ENCODE measurements around the gene PAX7.
"Not testable (repeated sequence)": the region's sequence is repeated elsewhere in the genome, so short reads cannot be mapped to it uniquely, and the experiment has no call there.

Gene PAX7

DNA sequence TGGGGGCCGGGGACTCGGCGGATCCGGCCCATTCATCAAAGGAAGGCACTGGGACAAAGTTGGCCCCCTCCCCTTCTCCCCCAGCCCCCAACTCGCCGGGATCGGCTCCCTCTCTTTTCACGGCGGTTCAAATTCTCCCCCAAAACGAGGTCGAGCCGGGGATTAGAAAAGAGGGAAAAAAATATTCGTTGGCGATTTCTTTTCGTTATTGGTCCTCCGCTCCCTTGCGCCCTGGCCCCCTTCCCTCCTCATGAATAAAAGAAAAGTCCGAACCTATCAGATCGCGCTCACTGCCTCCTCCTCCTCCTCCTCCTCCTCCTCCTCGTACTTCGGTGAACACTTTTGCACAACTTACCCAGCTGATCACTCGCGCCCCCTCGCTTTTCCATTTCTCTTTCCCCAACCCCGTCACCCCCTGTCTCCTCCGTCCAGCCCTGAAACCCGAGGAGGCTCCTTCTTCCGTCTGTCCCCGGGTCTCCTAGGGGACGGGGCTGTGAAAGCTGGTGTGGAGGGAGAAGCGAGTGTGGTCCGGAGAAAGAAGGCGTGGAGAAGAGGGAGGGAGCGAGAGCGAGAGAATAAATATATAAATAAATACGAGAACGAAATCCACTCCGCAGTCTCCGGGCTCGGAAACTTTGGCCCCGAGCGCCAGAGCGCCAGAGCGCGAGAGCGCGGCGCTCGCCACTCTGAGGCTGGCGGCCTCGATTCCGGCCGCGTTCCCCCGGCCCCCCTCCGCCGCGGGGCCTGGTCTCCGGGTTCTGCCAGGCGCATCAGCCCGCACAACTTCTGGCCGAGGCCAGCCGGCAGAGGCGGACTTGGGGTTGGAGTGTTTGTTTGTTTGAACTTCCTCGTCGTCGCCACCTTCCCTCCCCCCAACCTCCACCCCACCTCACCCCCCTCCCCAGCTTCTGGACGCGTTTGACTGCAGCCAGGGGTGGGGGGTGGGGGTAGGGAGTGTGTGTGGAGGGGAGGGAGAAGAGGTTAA, at the start of gene PAX7:
Gene PAX7 (plus strand): TSS at position 336 of the 985 bp plus-strand sequence. CDS start 758 bp downstream, outside the sequence.
- DNase-seq = no peak

DNA sequence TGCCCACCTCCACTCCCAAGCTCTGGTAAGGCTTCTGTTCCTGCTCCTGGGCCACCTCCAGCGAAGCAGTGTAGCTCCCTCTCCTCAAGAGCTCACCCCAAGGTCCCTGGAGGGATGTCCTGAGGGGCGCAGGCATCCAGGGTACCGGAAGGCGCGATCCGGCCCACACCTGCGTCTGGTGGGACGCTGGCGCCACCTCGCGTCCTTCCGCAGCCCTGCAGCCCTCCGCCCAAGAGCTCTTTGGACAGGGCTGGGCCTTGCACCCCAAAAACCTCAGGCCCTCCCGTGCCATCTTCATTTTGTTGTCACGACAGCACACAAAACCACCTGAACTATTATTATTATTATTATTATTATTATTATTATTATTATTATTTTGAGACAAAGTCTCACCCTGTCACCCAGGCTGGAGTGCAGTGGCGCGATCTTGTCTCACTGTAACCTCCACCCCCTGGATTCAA, 49.2 kb upstream of the PAX7 start:
- DNase-seq = no peak

DNA sequence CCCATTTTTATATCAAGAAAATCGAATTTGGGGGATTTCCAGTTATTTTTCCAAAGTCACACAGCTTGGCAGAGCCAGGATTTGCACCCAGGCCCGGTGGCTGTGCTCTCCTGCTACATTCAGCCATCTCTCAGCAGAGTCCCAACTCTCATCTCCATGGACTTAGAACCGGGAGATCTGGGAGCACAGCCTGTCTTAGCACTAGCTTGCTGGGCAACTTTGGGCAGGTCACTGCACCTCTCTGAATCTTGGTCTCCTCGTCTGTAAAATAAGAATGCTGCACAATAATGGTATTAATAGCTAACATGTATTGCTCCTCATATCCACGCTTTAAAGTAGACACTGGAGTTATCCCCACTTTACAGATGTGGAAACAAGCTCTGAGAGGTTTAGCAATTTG, 47.8 kb upstream of the PAX7 start:
- DNase-seq = no peak

DNA sequence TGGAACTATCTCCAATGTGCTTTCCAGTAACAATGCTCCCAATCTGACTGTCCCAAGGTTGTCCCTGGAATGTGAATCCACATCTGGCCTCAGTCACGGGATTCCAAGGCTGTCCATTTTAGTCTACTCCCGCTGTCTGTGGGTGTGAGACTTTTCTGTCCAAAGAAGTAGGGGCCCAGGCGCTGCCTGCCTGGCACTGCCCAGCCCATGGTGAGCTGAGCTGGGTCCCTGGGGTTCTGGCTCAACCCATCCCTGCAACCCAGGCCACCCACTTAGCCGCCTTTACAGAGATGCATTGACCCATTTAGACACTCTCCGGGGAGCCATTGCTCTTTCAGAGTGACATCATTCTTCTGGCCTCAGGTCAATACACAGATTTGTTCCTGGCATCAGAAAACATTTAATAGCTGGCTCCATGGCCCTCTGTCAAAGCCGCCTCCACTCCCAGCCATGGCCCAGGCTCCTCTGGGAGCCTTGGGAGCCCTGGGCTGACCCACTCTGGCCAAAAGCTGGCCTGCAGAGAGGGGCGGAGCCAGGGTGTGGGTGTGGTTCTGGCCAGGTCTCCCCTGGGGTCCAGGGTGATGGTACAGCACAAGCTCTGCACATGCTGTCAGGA, 47.2 kb upstream of the PAX7 start:
- peak; percentile 50 for DNase-seq

DNA sequence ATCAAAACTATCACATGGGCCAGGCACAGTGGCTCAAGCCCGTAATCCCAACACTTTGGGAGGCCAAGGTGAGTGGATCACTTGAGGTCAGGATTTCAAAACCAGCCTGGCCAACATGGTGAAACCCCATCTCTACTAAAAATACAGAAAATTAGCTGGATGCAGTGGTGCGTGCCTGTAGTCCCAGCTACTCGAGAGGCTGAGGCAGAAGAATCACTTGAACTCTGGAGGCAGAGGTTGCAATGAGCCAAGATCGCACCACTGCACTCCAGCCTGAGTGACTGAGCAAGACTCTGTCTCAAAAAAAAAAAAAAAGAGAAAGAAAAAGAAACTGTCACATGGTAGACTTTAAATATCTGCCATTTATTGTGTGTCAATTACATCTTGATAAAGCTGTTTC, 44.6 kb upstream of the PAX7 start:
- DNase-seq = not testable (repeated sequence)

DNA sequence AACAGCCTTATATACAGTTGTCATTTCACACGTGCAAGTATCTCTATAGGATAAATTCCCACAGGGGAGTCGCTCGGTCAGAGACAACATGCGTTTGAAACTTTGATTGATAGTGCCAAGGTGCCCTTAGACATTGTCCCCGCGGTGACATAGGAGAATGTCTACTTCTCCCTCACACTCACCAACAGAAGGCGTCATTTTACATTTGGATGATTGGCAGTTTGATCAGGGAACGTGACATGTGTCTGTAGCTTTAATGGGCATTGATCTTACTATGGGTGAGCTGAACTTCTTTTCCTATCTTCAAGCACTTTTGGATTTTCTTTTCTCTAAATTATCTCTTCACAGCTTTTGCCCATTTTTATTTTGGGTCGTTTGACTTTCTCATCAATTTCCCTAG, 42.6 kb upstream of the PAX7 start:
- DNase-seq = no peak

DNA sequence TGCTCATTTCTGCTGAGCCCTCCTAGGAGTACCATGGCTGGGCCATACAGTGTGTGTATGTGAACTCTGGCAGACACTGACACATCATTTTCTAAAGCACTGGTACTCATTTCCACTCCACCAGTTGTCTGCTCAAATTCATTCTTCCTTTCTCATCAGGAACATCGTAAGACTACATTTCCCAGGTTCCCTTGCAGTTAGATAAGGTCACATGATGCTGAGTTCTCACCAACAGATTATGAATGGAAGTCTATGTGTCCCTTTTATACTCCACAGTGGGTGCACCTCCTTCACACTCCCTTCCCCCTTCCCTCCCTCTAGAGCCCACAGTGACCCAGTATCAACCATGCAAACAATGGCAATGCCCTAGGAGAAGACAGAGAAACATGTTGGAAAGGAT, 38.3 kb upstream of the PAX7 start:
- DNase-seq = no peak

DNA sequence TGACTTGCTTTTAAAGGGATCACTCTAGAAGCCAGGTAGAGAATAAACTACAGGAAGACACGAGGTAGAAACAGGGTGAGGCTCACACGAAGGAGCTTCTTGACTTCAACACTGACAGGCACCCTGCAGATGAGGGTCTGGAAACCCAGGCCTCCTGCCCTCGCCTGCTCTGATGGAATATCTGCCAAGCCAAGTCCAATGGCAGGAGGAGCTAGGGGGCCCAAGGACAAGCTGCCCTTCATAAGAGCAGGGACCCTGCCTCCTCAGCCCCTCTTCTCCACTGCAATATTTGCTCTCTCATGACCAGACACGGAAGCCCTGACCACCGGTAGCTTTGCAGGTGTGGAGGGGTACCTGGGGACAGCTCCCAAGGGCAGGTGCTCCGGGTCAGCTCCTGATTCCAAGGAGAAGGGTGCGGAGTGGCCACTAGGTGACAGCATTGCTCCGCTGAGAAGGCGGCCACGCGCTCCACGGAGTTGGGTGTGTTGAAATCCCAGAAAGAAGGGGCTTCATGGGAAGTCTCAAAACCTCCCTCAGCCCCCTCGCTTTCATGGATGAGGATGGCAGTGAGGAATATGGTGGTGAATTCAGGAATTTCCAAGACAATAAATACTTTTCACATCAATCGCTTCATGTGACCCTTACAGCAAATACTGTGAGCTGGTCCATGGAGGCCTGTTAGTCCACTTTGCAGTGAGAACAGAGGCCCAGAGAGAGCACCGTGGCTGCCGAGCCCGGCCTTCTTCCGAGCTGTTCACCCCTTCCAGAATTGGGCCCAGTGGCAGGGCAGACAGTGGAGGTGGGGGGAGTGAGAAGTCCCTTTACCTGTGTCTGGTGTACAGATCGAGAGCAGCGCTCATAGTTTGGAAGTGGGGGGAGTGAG, 33.2 kb upstream of the PAX7 start:
- DNase-seq = peak; percentile 77

DNA sequence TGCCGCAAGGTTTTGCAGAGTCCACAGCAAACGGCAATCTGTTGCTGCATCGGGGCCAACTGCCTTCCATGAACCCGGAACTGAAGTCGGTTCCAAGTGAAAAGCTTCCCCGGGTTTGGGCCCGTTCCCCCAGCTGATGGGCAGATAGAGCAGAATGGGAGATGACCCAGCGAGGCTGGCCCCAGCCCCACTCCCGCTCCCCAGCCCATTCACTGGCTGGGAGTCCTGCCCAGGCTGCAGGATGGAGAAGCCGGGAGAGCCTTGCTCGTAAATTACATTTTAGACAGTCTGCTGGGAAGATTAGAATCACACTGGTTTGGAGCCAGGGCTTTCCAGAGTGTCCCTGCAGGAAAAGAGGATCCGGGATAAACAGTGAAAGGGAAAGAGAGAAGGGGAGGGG, 31.6 kb upstream of the PAX7 start:
- peak; percentile 88 for DNase-seq

DNA sequence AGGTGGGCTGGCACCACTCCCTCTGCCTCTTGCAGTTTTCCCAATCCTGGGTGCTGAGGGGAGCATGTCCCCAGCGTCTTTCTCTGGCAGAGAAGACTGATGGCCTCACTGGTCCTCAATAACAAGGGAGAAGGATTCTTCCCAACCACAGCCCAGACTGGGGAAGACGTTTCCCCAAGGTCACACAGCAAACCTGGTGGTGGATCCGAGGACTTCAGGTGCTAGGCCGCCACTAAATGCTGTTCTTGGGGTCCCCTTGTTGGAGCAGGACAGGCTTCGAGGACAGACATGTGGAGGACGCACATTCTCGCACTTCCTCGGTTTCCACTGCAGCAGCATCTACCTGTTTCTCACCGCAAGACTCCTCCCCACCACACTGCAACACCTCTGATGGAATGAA, 30.9 kb upstream of the PAX7 start:
- DNase-seq = no peak

DNA sequence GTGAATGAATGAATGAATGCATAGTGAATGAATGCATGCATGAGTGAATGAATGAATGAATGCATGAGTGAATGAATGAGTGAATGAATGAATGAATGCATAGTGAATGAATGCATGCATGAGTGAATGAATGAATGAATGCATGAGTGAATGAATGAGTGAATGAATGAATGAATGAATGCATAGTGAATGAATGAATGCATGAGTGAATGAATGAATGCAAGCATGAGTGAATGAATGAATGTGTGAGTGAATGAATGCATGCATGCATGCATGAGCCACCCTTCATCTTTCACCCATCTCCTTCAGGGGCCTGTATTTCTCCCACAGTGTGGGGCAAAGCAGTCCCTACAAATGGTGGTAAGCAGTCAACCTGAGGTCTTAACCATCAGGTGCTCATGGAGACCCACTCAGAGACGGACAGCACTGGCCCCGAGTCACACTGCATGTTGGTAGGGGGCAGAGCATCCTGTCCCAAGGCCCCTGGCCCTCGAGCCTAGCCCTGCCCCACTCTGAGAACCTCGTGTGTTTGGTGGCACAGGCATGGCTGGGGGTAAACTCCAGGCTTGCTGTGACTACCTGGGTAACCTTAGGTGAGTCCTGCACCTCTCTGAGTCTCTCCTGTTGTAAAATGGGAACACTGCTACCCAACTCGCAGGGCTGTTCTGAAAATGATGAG, 28.0 kb upstream of the PAX7 start:
- no peak for DNase-seq

DNA sequence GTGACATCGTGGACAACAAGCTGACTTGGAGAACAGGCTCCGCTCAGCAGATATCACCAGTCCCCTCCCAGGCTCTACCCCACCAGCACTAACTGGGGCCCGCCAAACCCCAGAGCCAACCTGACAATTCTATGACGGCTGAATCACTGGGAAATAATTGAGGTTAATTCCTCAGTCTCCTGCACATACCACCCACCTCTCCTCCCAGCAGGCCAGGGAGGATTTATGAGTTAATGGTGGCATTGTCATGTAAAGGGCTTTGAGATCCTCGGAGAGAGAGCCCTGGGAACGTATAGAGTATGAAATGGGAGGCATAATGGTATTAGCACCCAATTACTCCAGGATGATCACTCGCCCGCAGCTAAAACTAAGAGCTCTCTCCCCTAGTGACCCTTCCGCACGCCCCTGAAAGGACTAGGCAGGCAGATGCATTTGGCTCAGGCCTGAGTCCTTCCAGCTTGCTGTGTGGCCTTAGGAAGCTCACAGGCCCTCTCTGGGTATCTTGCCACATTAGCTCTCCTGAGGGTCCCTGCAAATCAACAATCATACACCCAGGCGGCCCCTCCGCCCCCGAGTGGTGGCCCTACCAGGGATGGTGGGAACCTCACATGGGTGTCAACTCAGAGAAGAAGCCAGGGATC, 27.3 kb upstream of the PAX7 start:
- no peak for DNase-seq

DNA sequence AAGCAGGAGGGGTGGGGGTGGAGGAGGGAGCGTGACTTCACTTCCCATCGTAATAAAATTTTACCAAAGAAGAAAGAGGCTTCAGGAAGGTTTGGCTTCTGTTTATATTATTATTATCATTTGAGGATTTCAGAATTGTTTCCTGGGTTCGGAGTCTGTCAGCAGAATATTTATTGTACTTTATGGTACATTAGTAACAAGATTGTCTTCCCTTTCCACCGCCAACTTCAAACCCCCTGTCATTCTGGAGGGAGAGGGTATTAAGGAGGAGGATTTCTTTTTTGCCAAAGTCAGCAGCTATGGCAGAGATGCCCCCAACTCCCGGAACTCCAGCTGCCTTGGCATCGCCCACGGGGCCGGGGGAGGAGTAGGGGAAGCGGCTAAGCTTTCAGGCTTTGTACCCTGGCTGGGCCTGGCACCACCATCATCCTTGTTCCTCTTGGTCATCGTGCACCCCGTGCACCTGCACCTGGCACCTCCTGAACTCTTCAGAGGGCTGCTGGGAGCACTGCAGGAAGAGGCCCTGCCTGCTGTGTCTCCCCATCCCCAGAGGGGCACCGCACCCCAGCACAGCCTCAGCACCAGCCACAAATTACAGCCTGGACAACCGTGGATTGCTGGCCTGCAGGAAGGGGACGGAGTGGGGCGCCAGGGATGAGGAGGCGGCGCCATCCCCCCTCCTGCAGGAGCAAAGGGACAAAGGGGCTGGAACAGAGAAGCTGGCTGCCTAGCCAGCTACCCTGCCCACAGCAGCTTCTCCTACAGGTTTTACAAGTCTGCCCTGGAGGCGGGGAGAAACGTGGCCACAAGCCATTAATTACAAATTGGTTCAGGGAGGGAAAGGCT, 24.0 kb upstream of the PAX7 start:
- DNase-seq = no peak

DNA sequence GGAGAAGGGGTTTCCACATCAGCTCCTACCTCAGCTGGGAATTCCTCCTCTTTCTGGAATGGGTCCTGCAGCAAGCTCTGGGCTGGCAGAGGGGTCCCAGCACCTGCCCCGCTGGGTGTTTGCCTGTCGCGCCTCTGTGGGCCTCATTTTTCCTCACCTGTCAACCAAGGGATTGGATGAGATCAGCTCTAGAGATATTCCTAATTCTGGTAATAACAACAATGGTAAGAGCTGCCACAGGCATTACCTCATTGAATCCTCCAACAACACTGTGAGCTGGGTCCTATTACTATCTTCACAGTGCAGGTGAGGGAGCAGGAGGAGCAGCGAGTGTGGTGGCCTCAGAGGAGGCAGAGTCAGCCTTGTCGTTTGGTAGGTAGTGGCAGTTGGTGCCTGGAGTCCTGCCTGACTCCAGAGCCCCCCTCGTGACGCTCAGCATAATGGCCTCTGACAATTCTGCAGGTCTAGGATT, 23.3 kb upstream of the PAX7 start:
- DNase-seq = no peak

DNA sequence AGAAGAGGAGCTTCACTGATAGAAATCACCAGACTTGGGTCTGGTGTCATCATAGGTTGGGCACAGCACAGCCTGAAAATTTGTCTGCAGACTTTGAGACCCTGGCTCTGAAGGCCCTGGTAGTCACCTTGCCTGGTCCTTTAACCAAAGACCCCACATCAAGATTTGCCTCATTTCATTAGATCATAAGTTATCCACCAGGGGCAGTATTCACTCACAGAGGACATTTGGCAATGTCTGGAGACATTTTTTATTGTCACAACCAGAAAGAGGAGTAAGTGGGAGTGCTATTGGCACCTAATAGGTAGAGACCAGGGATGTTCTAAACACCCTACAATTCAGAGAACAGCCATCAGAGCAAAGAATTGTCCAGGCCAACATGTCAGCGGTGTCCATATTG, 22.1 kb upstream of the PAX7 start:
- no peak for DNase-seq

DNA sequence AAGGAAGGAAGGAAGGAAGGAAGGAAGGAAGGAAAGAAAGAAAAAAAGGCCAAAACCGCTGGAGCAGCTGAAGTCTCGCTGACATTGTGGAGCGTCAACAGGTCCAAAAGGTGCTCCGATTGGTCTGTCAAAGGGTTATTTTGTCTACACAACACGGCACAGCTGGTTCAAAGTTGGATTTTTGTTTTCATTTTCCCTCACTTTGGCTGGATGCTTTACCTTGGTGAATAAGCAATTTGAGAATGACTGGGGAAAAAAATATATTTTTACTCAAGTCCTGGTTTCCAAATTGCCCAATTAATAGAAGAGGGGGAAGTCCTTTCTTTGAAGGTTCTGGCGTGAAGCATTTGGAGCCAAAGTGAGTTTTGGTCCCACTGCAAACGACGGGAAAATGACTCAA, 19.3 kb upstream of the PAX7 start:
- DNase-seq = no peak

DNA sequence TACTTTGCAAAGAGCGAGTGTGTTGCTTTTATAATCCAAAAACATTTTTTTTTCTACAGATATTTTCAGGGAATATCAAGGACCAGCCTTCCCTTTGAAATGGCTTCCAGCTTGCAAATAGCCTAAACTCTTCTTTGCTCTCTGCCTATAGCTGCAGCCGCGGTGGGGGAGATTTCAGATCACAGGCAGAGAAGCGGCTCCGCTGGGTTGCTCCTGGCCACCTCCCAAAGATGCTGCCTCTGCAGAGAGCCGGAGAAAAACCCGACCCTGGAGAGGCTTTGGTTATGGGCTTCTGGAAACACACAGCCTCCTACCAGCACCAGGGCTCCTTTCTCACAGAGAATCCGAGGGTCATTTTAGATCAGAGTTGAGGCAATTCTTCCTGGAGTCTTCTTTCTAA, 18.6 kb upstream of the PAX7 start:
- no peak for DNase-seq

DNA sequence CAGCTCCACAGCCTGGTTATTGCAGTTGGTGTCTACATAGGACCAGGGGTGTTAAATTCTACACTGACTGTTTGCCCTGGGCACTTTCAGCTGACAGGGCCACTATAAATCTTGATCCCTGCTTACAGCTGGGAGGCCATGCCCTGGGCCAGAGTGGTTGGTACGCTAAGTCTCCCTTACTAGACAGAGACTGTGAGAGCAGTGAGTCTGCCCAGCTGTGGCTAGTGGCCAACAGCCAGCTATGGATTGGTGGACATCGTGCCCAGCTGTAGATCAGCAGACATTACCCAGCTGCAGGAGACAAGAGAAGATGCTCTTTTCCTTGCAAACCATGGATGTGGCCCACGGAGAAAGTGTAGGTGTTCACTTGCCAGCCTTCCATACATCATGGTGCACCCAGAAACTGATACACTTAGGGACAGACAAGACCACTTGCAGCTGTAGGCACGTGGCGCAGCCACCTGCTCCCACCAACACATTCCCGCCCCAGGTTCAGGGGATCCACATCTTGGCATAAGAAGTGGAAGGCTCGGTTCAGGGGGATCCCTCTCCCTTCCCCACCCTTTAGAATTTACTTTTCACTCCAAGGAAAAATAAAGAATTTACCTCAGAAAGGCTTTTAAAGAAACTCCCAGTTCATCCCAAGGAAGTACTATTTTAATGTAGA, 16.4 kb upstream of the PAX7 start:
- peak; percentile 35 for DNase-seq

DNA sequence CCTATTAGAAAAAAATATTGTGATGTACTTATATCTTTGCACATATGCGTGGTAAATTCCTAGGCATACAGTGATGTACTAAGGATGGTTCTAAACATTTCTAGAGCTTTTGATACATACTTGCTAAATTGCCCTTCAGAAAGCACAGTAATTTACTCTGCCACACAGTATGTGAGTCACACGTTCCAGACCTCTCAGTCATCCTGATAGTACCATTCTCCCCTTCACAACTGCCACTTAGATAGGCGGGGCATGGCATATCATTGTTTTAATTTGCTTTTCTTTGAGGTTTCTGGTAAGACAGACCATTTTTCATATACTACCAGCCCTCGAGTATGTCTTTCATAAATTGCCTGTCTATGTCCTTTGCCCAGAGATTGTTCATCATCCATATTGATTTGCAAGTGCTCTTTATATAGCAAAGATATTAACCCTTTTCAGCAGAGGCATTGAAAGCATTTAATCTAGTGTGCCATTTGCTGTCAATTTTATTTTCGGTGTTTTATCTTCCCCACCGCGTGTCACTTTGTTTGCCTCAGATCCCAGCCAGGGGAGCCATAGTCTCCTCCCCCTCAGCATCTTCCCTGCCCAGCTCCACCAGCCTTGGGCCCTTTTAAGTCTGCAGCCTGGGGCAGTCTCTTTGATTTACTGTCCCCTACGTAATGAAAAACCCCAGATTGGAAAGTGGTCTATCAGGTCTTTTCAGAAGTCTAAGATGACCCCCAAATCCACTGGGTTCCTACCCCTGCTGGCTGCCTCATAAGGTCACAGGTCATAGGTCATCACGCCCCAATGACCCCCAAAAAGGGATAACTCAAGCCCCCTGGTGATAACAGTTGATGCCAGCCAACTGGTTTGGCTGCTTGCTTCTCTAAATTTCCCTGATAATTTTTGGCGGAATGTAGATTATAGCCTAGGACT, 11.8 kb upstream of the PAX7 start:
- DNase-seq = no peak
